ENCODE results near the gene SPDL1.

SPDL1 gene

DNA sequence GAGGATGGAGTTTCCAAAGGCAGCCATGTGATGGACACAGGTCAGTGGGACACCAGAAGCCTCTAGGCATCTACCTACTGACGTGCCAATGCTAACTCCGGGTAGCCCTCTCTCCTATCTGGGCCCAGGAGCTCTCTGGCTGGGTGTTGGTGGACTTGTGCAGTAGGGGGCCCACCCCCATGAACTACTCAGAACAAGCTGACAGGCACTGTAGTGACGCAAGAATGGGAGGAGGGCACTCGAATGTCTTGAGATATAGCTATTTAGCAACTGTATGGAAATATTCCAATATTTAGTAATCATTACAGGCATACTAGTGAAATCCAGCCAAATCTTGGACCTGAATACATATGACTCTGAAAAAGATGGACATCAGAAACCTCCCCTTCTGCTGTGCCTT is 47.8 kb downstream of the SPDL1 start:
- peak; percentile 43 for DNase-seq (ENCODE audit: low spot score)

DNA sequence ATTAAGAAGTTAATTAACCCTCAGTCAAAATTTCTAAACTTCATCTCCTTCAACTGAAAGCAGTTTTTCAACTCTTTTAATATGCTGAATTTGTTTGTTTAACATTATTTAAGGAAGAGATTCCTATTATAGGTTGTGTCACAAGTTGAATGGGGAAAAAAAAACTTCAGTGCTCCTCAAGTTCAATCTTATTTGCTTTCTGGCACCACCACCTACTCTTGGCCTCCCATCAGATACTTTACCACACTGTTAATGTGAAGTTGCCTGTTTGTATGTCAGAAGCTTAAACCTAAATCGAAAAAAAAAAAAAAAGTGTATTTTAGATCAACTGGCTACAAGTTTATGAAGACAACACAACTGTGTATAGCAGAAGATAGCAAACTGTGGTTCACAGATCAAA is 49.4 kb downstream of the SPDL1 start:
- DNase-seq (ENCODE audit: low spot score), result no peak

DNA sequence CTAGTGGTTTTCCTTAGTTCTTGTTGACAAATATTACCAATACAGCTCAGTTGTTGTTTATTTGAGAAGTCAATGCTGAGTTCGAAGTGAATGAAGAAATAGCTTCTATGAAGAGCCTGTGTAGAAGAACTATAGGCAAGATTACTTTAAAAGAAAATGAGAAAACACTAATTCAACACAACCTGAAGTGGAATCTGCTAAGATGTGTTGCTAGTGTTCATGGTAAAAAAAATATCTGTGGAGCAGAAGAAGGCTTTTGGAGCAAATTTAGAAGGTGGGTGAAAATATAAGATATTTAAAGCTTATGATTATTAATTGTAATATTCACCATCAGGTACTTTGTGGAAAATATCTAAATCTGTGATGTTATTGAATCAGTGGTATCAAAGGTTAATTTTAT is 51.0 kb downstream of the SPDL1 start:
- DNase-seq (ENCODE audit: low spot score), result no peak

DNA sequence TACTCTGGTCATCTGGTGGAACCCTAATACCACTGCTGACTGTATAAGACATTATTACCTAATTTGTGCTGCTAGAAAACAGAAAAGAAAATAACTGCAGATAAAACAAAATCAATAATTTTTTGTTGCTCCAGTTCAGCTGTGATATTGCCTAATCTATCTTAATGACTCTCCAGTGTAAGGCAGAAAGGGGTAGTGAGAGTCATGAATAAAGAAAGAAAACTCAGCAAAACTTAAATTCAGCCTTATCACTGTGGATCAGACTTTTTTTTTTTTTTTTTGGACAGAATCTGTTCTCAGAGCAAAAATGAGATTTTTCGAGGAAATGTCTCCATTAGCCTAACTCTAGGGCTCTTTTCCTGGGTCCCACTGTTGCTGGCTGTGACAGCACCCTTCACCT is 52.4 kb downstream of the SPDL1 start:
- DNase-seq (ENCODE audit: low spot score), result no peak

DNA sequence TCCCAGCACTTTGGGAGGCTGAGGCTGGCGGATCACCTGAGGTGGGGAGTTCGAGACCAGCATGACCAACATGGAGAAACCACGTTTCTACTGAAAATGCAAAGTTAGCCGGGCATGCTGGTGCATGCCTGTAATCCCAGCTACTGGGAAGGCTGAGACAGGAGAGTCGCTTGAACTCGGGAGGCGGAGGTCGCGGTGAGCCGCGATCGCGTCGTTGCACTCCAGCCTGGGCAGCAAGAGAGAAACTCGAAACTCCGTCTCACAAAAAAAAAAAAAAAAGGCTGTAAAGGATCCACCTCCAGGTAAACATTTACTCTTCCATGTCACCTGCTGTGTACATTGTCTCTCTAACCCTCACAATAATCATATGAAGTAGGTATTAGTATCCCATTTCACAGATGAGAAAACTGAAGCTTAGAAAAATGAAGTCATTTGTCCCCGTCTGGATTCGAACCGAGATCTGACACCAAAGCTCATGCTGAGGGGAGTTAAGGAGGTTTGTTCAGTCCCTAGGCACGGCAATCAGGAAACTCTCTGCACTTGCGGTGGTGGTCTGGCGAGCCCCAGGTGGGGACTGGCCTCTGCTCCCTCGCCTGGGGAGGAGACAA is 53.0 kb downstream of the SPDL1 start:
- DNase-seq (ENCODE audit: low spot score), result no peak

DNA sequence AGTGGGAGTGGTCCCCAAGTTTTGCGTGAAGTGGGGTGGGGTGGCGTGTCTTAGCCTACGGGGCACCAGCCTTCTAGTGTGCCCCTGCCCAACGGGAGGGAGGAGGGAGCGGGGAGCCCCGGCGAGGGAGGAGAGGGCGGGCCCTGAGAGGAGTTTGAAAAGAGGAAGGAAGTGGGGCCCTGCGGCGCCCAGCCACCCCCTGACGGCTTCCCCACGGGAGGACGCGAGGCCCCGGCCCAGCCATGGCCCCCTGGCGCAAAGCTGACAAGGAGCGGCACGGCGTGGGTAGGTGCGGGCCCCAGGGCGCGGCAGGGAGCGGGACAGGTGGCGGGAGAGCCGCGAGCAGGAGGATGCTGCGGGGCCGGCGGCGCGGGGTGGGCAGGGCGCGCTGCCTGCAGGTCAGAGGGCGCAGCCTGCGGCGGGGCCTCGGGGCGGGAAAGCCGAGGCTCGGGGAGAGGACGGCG is 53.5 kb downstream of the SPDL1 start, which contains the start of gene DOCK2:
TSS of gene DOCK2 (plus strand) at position 191 of the 464 bp plus-strand sequence. CDS start at position 243, 52 bp downstream.
- DNase-seq (ENCODE audit: low spot score), result peak; percentile 38

DNA sequence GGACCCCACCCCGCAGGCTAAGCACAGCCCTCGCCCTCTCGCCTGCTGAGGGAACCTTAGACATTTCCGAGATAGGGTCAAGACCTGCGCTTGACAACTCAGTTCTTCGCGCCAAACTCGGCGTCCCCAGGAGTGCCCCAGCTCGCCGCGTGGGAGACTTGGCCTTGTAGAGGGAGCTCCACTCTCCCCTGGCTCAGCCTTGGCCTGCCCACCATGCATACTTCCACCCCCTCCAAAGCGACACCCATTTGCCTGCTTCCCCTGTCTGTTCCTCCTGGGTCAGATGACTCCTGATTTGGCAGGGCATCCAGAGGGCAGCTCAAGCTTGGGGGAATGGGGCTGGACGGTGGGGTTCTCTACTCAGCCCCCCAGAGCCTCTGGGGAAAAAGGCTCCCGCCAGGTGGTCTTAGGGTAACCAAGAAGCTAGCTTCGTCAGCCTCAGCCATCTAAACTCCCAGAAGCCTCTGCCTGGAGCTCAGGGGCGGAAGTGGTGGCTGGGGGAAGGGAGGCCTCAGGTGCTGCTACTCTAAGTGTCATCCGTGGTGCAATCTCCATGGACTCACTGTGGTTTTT is 54.1 kb downstream of the SPDL1 start:
- DNase-seq (ENCODE audit: low spot score), result no peak

DNA sequence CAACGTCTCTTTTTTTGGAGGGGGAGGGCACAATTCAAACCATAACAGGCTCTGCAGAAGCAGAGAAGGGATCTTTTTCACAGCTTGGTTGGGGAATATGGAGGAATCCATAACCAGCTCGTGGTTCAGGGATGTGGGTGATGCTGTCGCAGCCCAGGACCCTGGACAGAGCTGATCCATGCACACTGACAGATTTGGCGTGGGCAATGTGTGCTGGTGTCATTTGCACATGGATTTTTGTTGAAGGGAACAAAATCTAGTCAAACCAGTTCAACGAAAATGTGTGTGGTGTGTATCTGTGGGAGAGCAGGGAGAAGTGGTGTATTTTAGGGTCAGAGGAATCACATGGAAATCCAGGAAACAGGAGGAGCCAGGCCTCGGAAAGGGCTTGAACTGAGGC is 57.7 kb downstream of the SPDL1 start:
- peak; percentile 36 for DNase-seq (ENCODE audit: low spot score)

DNA sequence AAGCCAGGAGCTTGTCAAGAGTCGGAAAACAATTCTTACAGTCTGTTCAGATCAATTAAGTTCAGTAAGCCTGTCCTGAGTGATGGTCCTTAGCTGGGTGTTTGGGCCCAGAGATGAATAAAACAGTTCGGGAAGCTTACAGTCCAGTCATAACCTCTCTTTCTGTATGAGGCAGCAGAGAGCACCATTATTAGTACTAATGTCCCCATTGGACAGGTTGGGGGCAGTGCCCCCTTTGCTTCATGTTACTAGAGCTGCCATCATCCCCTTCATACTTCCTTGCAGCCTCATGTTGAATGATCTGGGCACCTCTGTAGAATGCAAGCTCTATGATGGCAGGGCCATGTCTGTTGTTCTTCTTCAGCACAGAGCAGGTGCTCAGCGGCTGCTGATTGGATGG is 63.3 kb downstream of the SPDL1 start:
- DNase-seq (ENCODE audit: low spot score), result no peak

DNA sequence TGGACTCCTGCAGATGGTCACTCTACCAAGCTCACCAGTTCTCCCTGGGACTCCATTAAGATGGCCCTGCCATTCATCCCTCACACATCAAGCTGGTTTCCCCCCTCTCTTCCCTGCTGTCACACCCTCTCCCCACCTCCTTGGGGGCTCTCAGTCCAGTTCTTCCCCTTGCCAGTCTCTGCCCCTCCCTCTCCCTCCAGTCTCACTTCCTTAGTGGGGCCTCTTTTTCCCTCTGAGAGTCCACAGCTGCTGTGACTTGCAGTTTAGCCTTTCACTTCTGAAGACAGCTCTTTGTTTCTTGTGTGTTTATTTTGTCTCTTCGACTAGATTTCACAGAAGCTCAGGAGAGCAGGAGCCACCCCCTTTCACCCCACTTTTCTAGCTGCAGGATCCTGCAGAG is 64.0 kb downstream of the SPDL1 start:
- no peak for DNase-seq (ENCODE audit: low spot score)

DNA sequence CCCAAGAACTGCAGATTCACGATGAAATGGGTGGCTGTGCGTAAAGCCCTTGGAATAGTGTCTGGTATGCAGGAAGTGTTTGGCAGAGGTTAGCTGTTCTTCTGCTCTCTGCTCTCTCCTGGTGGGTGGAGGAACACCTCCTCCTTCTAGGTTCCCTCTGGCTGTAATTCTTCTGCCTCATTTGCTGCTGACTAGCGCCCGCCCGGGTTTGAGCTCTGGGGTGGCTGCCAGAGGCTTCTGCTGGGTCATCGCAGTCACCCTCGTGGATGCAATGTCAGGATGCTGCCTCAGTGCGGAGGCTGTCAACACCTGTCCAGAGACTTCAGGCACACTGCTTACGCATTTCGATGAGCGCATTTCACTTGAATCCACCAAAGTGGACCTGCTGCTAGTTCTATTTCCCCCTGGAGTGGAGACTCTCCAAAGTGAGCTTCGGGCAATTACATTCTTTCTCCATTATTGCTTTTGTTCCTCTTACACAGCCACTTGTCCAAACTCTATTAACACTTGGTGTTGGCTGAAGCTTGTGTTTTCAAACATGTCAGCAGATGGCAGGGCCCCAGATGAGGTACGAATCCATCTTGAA is 65.2 kb downstream of the SPDL1 start:
- peak; percentile 46 for DNase-seq (ENCODE audit: low spot score)

DNA sequence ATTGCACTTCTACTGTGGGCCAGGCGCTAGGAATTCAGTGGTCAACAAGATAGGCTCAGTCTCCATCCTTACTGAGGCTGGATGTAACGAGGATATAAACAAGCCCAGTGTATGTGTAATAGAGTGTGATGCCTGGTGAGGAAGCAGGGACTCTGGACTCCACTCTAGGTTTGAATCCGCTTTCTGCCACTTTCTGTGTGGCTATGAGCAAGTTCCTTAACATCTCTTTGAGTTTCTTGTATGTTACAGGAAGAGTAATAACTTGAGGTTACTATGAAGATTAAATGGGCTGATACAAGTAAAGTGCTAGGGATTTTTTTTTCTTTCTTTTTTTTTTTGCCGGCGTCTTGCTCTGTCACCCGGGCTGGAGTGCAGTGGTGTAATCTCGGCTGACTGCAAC is 65.9 kb downstream of the SPDL1 start:
- no peak for DNase-seq (ENCODE audit: low spot score)

DNA sequence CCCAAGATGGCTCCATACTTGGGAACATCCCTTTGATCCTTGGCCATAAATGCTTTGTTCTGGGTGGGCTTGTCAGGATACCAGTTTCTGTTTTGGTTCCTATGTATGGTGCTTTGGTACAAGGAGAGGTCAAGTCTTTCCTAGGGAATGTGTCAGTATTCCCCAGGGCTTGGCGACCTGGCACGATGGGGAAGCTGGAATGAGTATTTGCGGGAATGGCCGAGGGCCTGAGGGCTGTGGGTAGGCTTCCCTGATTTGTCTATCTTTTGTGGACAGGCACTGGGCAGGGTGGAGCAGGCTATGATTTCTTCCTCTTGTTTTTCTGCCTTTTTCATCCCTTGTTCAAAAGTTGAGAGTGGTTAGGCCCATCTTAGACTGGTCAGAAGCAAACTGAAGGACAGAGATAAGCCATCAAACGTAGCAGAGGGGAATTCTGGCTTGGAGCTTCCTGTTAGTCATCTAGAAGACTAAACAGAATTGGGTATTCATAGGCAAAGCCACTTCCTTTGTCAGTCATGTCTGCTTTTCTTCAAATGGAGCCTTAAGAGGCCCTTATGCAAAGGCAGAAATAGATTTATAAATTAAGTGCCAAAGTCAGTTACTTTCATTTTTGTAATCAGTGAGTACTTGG is 67.2 kb downstream of the SPDL1 start:
- DNase-seq (ENCODE audit: low spot score), result peak; percentile 58

DNA sequence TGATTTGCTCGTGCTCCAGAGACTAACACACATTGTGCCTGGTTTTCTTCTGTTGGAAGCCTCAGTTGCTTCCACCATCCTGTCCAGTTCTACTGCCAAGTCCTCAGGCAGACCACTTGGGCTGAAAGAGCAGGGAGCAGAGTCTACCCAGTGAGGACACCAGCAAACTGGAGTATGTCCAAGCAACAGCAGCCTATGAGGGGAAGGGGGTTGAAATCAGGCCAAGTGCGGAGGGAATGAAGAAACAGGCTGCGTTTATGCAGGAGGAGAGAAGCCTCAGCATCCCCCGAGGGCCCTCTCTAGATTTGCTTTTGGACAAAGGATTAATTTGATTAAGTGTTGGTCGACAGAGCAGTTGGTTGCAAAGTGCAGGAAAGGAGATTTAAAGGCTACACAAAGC is 68.0 kb downstream of the SPDL1 start:
- DNase-seq (ENCODE audit: low spot score), result no peak

DNA sequence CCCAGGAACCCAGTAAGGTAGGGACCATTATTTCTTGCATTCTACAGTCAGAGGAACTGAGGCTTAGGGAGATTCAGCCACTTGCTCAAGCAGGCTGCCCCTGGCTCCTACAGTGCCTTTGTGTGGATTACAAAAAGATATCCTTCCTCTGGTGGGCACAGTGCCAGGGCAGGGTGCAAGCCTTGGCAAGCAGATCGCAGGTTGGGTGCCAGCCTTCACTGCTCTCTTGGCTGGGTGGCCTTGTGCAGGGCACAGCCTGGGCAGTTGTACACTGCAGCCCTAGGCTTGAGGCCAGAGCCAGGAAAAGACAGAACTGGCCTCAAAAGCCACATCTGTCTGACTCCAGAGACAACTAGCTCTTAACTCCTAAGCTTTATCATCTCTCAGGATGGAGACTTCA is 68.5 kb downstream of the SPDL1 start:
- DNase-seq (ENCODE audit: low spot score), result no peak

DNA sequence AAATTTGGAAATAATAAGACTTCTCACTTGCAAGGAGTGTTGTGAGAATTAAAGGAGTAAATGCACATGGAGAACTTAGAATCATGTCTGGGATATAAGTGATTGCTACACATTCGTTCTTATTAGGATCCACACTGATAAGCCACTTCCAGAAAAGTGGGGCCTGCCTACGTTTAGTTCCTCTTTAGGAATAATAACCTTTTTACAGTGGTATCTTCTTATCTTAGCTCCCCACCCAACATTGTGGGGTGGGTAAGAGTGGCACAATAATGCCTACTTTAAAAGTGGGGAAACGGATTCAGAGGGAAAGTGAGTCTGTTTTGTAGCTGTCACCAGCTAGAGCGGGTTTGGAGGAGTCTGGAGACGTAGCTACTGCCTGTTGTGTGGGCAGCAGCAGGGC is 69.5 kb downstream of the SPDL1 start:
- no peak for DNase-seq (ENCODE audit: low spot score)
